CD14-positive monocyte (primary cell): ENCODE measurements around the gene VWF. TPM values are rescaled to one million over a fixed set of nuclear protein-coding genes. Genes with fewer than 3 reads are reported as not detected.
A peak's percentile ranks its signal among the peaks of the same experiment; 100 is the strongest.

Source experiments
- DNase-seq, 3 donors: peaks; one replicate each; pipeline ENCODE4 v3.0.0-alpha.2; 2011 to 2022
- H2AFZ ChIP-seq: 2 replicates; pipeline ENCODE4 v1.6.0; 2012; ENCODE audit warnings: mild to moderate bottlenecking, low read depth, low read length, inconsistent platforms; ENCODE audit not compliant: insufficient read depth, poor library complexity, severe bottlenecking
- H3K27ac ChIP-seq, 2 donors: 1 replicate in 1 of 2; 2 replicates in 1 of 2; pipeline ENCODE4 v1.5.1; 2012 to 2013; ENCODE audit warnings: low read length in 2 of 2, control low read depth in 1 of 2, inconsistent platforms in 1 of 2, low read depth in 1 of 2, mild to moderate bottlenecking in 1 of 2
- H3K27me3 ChIP-seq, 2 donors: one replicate each; pipeline versions ENCODE4 v1.6.0 to v1.6.1; 2011 to 2013; ENCODE audit warnings: low read length in 2 of 2; ENCODE audit not compliant: control insufficient read depth in 2 of 2, insufficient read depth in 2 of 2
- H3K36me3 ChIP-seq, 2 donors: replicated peaks in 1 of 2; 1 replicate in 1 of 2; 2 replicates in 1 of 2; pipeline versions ENCODE4 v1.5.1 to v1.6.1; 2012 to 2013; ENCODE audit warnings: low read length in 2 of 2, control low read depth in 1 of 2, inconsistent platforms in 1 of 2, mild to moderate bottlenecking in 1 of 2; ENCODE audit not compliant: insufficient read depth in 2 of 2, control insufficient read depth in 1 of 2
- H3K4me1 ChIP-seq, 2 donors: 1 replicate in 1 of 2; 2 replicates in 1 of 2; pipeline versions ENCODE4 v1.5.1 to v1.6.1; 2012 to 2013; ENCODE audit warnings: low read length in 2 of 2, control low read depth in 1 of 2, inconsistent platforms in 1 of 2, mild to moderate bottlenecking in 1 of 2, moderate library complexity in 1 of 2; ENCODE audit not compliant: insufficient read depth in 2 of 2, control insufficient read depth in 1 of 2
- H3K4me2 ChIP-seq: replicated peaks from 2 replicates; pipeline ENCODE3; 2012; ENCODE audit warnings: low read length, moderate library complexity, mild to moderate bottlenecking; ENCODE audit not compliant: poor library complexity, severe bottlenecking; ENCODE audit errors: extremely low read depth
- H3K4me3 ChIP-seq, 3 experiments: fragments of 200-600 bp in 1 of 3; sonication (generic) in 1 of 3; replicated peaks in 1 of 3; 1 replicate in 2 of 3; 2 replicates in 1 of 3; pipeline ENCODE4 v1.5.1; 2011 to 2013; ENCODE audit warnings: low read length in 3 of 3, mild to moderate bottlenecking in 3 of 3, control low read depth in 2 of 3, low read depth in 2 of 3, inconsistent platforms in 1 of 3, moderate library complexity in 1 of 3
- H3K79me2 ChIP-seq: 2 replicates; pipeline ENCODE4 v1.6.0; 2012; ENCODE audit warnings: mild to moderate bottlenecking, control low read depth, inconsistent platforms, low read length, moderate library complexity; ENCODE audit not compliant: insufficient read depth
- H3K9ac ChIP-seq: 2 replicates; pipeline ENCODE4 v1.6.0; 2017; ENCODE audit warnings: low read length, mild to moderate bottlenecking; ENCODE audit not compliant: insufficient read depth, poor library complexity, severe bottlenecking
- H3K9me3 ChIP-seq, 2 donors: replicated peaks in 1 of 2; 1 replicate in 1 of 2; 2 replicates in 1 of 2; pipeline versions ENCODE4 v1.5.1 to v1.6.1; 2012 to 2013; ENCODE audit warnings: low read length in 2 of 2, control low read depth in 1 of 2; ENCODE audit not compliant: control insufficient read depth in 1 of 2, insufficient read depth in 1 of 2
- H4K20me1 ChIP-seq: 2 replicates; pipeline ENCODE4 v1.6.0; 2012; ENCODE audit warnings: mild to moderate bottlenecking, low read length, control low read depth, moderate library complexity; ENCODE audit not compliant: insufficient read depth
- H3K27ac Mint-ChIP-seq, 7 donors: one replicate each; pipeline ENCODE4 v1.8.0; 2020; ENCODE audit warnings: mild to moderate bottlenecking in 7 of 7, mixed read lengths in 7 of 7, moderate library complexity in 6 of 7, inconsistent platforms in 2 of 7
- H3K27me3 Mint-ChIP-seq, 3 donors: one replicate each; pipeline ENCODE4 v1.8.0; 2021 to 2022; ENCODE audit warnings: low read depth in 3 of 3, mild to moderate bottlenecking in 3 of 3, mixed read lengths in 3 of 3, moderate library complexity in 3 of 3, inconsistent platforms in 1 of 3
- H3K36me3 Mint-ChIP-seq, 2 donors: one replicate each; pipeline ENCODE4 v1.8.0; 2020; ENCODE audit warnings: mixed read lengths in 2 of 2, inconsistent platforms in 1 of 2, mild to moderate bottlenecking in 1 of 2
- H3K4me1 Mint-ChIP-seq: one replicate; pipeline ENCODE4 v1.8.0; 2020; ENCODE audit warnings: mild to moderate bottlenecking, mixed read lengths
- H3K4me3 Mint-ChIP-seq, 2 donors: one replicate each; pipeline ENCODE4 v1.8.0; 2020; ENCODE audit warnings: mild to moderate bottlenecking in 2 of 2, mixed read lengths in 2 of 2, moderate library complexity in 1 of 2
- H3K9me3 Mint-ChIP-seq, 7 donors: one replicate each; pipeline ENCODE4 v1.8.0; 2020 to 2022; ENCODE audit warnings: mixed read lengths in 7 of 7, mild to moderate bottlenecking in 6 of 7, moderate library complexity in 6 of 7, inconsistent platforms in 2 of 7
- WGBS: methylation state at CpG from one replicate; pipeline ENCODE4 v1.1.5; 2013; ENCODE audit warnings: missing lambda C conversion rate; ENCODE audit not compliant: insufficient coverage; 5-methylcytosine and 5-hydroxymethylcytosine counted together
- intact Hi-C, 2 donors: fragments of 100-400 bp; cut with micrococcal nuclease; formaldehyde crosslinking; loops; one replicate each; pipeline versions ENCODE4 v1.15.0 to v1.15.1; 2023
- polyA plus RNA-seq, 3 donors: library from polyadenylated mRNA; depleted of rRNA in 1 of 3; unstranded in 2 of 3; stranded (reverse) in 1 of 3; fragments of 300-500 nt in 2 of 3; fragments of >200 nt in 1 of 3; fragmentation: Illumina TruSeq in 2 of 3; gene quantifications; 1 replicate in 2 of 3; 2 replicates in 1 of 3; pipeline ENCODE4 v1.2.3, GENCODE V29; 2012 to 2021
- TF ChIP-seq, protein P1 (sequence below): fragments of 200-600 bp; IDR thresholded peaks from one replicate; pipeline ENCODE4 v1.8.0; 2022; ENCODE audit warnings: antibody characterized with exemption, mild to moderate bottlenecking

The VWF gene
- polyA plus RNA-seq, 3 donors: 0.17 to 0.49 (median 0.48) TPM

DNA sequence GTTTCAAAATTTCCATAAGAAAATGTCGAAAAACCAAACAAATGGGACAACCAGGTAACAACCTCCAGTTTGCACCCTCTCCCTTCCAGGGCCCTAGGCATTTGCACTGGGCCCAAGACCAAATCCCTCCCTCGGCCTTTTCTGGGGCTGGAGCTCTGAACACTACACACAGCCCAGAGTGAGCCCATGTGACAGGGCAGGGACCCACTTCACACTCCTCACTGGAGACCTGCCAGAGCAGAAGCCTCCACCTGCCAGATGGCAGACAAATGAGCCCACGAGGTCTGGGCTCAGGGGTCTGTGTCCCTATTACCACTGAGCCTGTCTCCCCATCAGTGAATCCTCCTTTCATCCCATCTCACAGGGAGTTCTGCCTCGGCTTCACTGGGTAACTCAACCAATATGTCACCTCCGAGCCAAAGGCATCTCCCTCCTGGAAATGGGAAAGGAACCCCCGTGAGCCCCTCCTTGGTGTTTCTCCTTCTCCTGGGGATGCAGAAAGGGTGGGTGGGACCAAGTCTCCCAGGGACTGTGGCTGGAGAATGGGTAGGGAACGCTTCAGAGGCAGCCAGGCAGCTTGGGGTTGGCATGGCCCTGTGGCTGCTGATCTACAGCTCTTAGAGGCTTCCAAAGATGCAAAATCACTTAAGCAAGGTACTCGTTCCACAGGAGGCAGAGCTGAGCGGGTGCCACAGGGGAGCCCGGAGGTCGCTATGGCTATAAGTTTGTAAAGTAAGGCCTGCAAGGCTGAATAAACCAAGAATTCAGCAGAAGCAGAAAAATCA lies 10.6 kb downstream of the VWF start:
- peaks cover 0 to 6% (median 1%) of the 10 kb centered on the region in 7 donors for H3K9me3 Mint-ChIP-seq
- Histone ChIP-seq H3K79me2 (no peaks in the 10 kb centered on the region), H3K4me3 (no peak overlapping the region), H3K4me2 (no peak overlapping the region), H3K27ac (no peak overlapping the region), H4K20me1 (no peaks in the 10 kb centered on the region), H3K4me1 (peaks cover 4 to 9% of the 10 kb centered on the region in 2 donors), H2AFZ (no peak overlapping the region), H3K27me3 (peaks cover 0 to 3% of the 10 kb centered on the region in 2 donors), H3K9ac (no peak overlapping the region), H3K36me3 (no peaks in the 10 kb centered on the region), H3K9me3 (no peaks in the 10 kb centered on the region)
- 89% methylated on average over 6 of the region's 11 CpGs for WGBS
- H3K4me1 Mint-ChIP-seq: peaks cover 17% of the 10 kb centered on the region
- no peak for DNase-seq
- peaks cover 7 to 20% (median 10%) of the 10 kb centered on the region in 3 donors for H3K27me3 Mint-ChIP-seq
- intact Hi-C loops: no loop called here
- no peak overlapping the region for H3K4me3 Mint-ChIP-seq
- H3K36me3 Mint-ChIP-seq: no peaks in the 10 kb centered on the region
- TF ChIP-seq, protein P1, sequence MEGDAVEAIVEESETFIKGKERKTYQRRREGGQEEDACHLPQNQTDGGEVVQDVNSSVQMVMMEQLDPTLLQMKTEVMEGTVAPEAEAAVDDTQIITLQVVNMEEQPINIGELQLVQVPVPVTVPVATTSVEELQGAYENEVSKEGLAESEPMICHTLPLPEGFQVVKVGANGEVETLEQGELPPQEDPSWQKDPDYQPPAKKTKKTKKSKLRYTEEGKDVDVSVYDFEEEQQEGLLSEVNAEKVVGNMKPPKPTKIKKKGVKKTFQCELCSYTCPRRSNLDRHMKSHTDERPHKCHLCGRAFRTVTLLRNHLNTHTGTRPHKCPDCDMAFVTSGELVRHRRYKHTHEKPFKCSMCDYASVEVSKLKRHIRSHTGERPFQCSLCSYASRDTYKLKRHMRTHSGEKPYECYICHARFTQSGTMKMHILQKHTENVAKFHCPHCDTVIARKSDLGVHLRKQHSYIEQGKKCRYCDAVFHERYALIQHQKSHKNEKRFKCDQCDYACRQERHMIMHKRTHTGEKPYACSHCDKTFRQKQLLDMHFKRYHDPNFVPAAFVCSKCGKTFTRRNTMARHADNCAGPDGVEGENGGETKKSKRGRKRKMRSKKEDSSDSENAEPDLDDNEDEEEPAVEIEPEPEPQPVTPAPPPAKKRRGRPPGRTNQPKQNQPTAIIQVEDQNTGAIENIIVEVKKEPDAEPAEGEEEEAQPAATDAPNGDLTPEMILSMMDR: no peak
- peak overlapping the region in 3 of 7 donors; percentile 25 to 46 (median 35) for H3K27ac Mint-ChIP-seq

DNA sequence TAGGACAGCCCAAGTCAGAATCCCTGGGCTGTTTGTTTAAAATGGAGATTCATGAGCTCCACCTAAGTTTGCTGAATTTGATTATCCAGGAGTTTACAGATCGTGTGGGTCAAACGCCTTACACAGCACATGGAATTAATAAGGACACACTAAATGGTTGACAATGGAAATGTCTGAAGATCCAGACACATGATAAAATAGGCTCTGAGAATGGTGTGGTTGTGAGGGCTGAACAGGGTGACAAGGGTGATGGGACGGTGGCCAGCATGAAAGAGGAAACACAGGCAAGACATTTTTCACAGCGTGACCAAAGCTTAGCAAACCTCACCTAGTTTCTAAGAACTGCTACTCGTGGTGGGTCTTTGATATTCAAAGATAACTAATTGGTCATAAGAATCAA lies 12.5 kb downstream of the VWF start:
- Mint-ChIP-seq H3K4me3 (no peak overlapping the region), H3K9me3 (peaks cover 0 to 6% (median 1%) of the 10 kb centered on the region in 7 donors), H3K36me3 (no peaks in the 10 kb centered on the region), H3K27ac (peak overlapping the region in 1 of 7 donors; percentile 16), H3K27me3 (peaks cover 7 to 15% (median 8%) of the 10 kb centered on the region in 3 donors), H3K4me1 (peaks cover 14% of the 10 kb centered on the region)
- Histone ChIP-seq H3K36me3 (no peaks in the 10 kb centered on the region), H3K27me3 (peaks cover 0 to 3% of the 10 kb centered on the region in 2 donors), H3K4me2 (no peak overlapping the region), H3K27ac (no peak overlapping the region), H3K79me2 (no peaks in the 10 kb centered on the region), H3K4me1 (peaks cover 4 to 9% of the 10 kb centered on the region in 2 donors), H2AFZ (no peak overlapping the region), H3K9me3 (no peaks in the 10 kb centered on the region), H3K9ac (no peak overlapping the region), H4K20me1 (no peaks in the 10 kb centered on the region), H3K4me3 (no peak overlapping the region)
- intact Hi-C loops: no loop called here
- WGBS: 67% methylated on average over 2 of the region's 5 CpGs
- no peak for DNase-seq
- TF ChIP-seq, protein P1: no peak
